ENCODE measurements around the gene SLC30A3.

DNA sequence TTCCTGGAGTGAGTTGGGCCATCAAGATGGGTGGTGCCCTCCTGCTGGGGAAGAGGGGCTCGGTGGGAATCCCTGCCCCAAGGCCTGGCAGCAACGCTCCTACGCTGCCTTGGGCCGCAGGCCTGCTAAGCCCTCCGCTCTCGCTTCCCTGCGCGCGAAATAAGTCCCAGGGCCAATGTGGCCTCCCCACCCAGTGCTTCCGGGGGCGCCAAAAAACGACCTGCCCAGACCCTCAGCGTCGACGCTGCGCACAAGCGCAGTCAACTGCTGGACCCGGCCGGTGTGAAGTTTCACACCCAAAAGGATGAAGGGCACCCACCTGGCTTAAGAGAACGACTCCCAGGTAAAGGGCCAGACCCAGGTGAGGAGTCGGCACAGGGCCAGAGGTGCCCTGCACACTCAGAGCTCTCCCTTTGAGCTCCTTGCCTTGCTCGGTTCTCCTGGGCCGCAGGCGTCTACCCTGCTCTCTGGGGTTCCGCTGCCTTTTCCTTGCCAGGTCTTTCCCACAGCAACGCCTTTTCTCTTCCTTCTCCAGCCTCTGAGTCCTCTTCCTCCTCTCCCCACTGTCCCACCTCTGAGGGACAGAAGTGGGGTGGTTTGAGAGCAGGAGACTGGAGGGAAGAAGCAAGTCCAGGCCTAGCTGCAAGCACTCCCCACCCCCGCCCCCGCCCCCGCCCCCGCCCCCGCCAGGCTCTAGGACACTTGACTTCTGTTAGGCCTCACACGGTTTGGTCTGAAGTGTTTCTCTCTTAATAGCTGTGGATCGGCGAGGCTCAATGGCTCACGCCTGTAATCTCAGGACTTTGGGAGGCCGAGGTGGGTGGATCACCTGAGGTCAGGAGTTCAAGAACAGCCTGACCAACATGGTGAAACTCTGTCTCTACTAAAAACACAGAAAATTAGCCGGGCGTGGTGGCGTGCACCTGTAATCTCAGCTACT is 12.6 kb upstream of the SLC30A3 start, which contains the start of gene DNAJC5G:
- TF ChIP-seq, protein P1, sequence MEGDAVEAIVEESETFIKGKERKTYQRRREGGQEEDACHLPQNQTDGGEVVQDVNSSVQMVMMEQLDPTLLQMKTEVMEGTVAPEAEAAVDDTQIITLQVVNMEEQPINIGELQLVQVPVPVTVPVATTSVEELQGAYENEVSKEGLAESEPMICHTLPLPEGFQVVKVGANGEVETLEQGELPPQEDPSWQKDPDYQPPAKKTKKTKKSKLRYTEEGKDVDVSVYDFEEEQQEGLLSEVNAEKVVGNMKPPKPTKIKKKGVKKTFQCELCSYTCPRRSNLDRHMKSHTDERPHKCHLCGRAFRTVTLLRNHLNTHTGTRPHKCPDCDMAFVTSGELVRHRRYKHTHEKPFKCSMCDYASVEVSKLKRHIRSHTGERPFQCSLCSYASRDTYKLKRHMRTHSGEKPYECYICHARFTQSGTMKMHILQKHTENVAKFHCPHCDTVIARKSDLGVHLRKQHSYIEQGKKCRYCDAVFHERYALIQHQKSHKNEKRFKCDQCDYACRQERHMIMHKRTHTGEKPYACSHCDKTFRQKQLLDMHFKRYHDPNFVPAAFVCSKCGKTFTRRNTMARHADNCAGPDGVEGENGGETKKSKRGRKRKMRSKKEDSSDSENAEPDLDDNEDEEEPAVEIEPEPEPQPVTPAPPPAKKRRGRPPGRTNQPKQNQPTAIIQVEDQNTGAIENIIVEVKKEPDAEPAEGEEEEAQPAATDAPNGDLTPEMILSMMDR (IDR thresholded peaks at IDR 0.05), result no peak
- TF ChIP-seq ZFX (IDR thresholded peaks at IDR 0.05; ENCODE audit: borderline replicate concordance), result no peak
